ENCODE data around the gene BSPRY. TPM values are rescaled to one million over a fixed set of nuclear protein-coding genes. Genes with fewer than 3 reads are reported as not detected.

Gene BSPRY
- total and polyA plus RNA-seq, 2 of the 13 experiments (the other 11 are each of a cell fraction or from before 2014, with no cell fraction given), result 0.09 to 0.26 TPM

GRCh38 chr9:113401027-113401792 lies 51.9 kb downstream of the BSPRY start, which contains the start of gene ALAD (continued):
- TF ChIP-seq FOSL1 (CRISPR knock-in tag; IDR thresholded peaks at IDR 0.05; ENCODE audit: borderline replicate concordance), result no peak
- peak; percentile 59; the same call in 1 of the 2 replicates for TF ChIP-seq ZNF670 (CRISPR knock-in tag; IDR thresholded peaks at IDR 0.05; ENCODE audit: borderline replicate concordance)
- peak; percentile 69 for TF ChIP-seq ARID5B (CRISPR knock-in tag; IDR thresholded peaks at IDR 0.05)
- TF ChIP-seq ATM (IDR thresholded peaks at IDR 0.05; ENCODE audit: borderline replicate concordance), result no peak
- no peak for TF ChIP-seq ZBTB3 (CRISPR knock-in tag; IDR thresholded peaks at IDR 0.05; ENCODE audit: borderline replicate concordance, low read depth)
- peak; percentile 68; the same call in 1 of the 2 replicates for TF ChIP-seq ZNF160 (CRISPR knock-in tag; IDR thresholded peaks at IDR 0.05)
- 0 out of 2 replicates have a peak, but pooled peaks have one; percentile 31 for TF ChIP-seq HOXD1 (CRISPR knock-in tag; IDR thresholded peaks at IDR 0.05)
- no peak for TF ChIP-seq ZEB1 (IDR thresholded peaks at IDR 0.05; ENCODE audit: insufficient replicate concordance, low read depth)
- TF ChIP-seq SNAI1 (CRISPR knock-in tag; IDR thresholded peaks at IDR 0.05; ENCODE audit: borderline replicate concordance), result no peak
- no peak for TF ChIP-seq ZNF567 (CRISPR knock-in tag; IDR thresholded peaks at IDR 0.05; ENCODE audit: borderline replicate concordance)
- TF ChIP-seq EED (CRISPR knock-in tag; IDR thresholded peaks at IDR 0.05), result no peak
- TF ChIP-seq ZNF576 (CRISPR knock-in tag; IDR thresholded peaks at IDR 0.05), result no peak
- TF ChIP-seq HBP1 (CRISPR knock-in tag; IDR thresholded peaks at IDR 0.05; ENCODE audit: low read depth), result peak; percentile 12; the same call in 1 of the 2 replicates
- no peak for TF ChIP-seq ATF7-NPFF (CRISPR knock-in tag; IDR thresholded peaks at IDR 0.05; ENCODE audit: low read depth)
- no peak for TF ChIP-seq ZNF10 (CRISPR knock-in tag; IDR thresholded peaks at IDR 0.05; ENCODE audit: borderline replicate concordance, low read depth)
- peak; percentile 90 for TF ChIP-seq KLF9 (CRISPR knock-in tag; IDR thresholded peaks at IDR 0.05; ENCODE audit: low read depth)
- peak; percentile 83 for TF ChIP-seq ZNF18 (CRISPR knock-in tag; IDR thresholded peaks at IDR 0.05; ENCODE audit: insufficient replicate concordance)
- TF ChIP-seq ADNP (CRISPR knock-in tag; IDR thresholded peaks at IDR 0.05), result no peak
- peak; percentile 81; the same call in 1 of the 2 replicates for TF ChIP-seq ZNF431 (CRISPR knock-in tag; IDR thresholded peaks at IDR 0.05; ENCODE audit: borderline replicate concordance, low read depth)
- no peak for TF ChIP-seq ZNF484 (CRISPR knock-in tag; IDR thresholded peaks at IDR 0.05; ENCODE audit: borderline replicate concordance, low read depth)
- TF ChIP-seq ZNF792 (CRISPR knock-in tag; IDR thresholded peaks at IDR 0.05), result peak; percentile 78
- peak; percentile 71; the same call in 1 of the 2 replicates for TF ChIP-seq ZBTB38 (CRISPR knock-in tag; IDR thresholded peaks at IDR 0.05)
- peak; percentile 54; the same call in 1 of the 2 replicates for TF ChIP-seq ELF4 (CRISPR knock-in tag; IDR thresholded peaks at IDR 0.05; ENCODE audit: borderline replicate concordance)
